Head of caudate nucleus (tissue), 42 donors: ENCODE measurements around the gene ZSWIM9.
A peak's percentile ranks its signal among the peaks of the same experiment; 100 is the strongest.
"Not testable (repeated sequence)": the region's sequence is repeated elsewhere in the genome, so short reads cannot be mapped to it uniquely, and the experiment has no call there.

ENCODE experiments used
- DNase-seq, 42 donors: peaks; one replicate each; pipeline versions ENCODE4 v3.0.0 to v3.0.0-alpha.2; 2020 to 2021; ENCODE audit warnings: mixed read lengths in 7 of 42
- intact Hi-C: fragments of 100-400 bp; cut with DNase I; formaldehyde crosslinking; loops from one replicate; pipeline ENCODE4 v1.15.0; 2022

The ZSWIM9 gene

GRCh38 chr19:48203794-48204628, 33.5 kb downstream of the ZSWIM9 start:
- peak; percentile 93 to 99 (median 97) for DNase-seq
- intact Hi-C loops, result loop anchor here (2.0 kb wide), 1 partner anchor 33 kb away; the partner anchor contains the start of genes LIG1 and ZSWIM9

- no peak for DNase-seq
These were observed 36.1 kb downstream of the ZSWIM9 start for GRCh38 chr19:48206397-48207093.

GRCh38 chr19:48210005-48210404, 39.5 kb downstream of the ZSWIM9 start:
- intact Hi-C loops, result no loop called here
- DNase-seq, result no peak

More at GRCh38 chr19:48206397-48207093, 36.1 kb downstream of the ZSWIM9 start:
- intact Hi-C loops, result no loop called here

- no peak for DNase-seq
- intact Hi-C loops, result no loop called here
These were observed 43.5 kb downstream of the ZSWIM9 start for GRCh38 chr19:48213959-48214358.

- DNase-seq, result no peak
- intact Hi-C loops, result no loop called here
These were observed 46.5 kb downstream of the ZSWIM9 start for GRCh38 chr19:48216933-48217332.

GRCh38 chr19:48218997-48219396, 48.5 kb downstream of the ZSWIM9 start:
- intact Hi-C loops, result no loop called here
- no peak for DNase-seq

GRCh38 chr19:48220784-48221183, 50.3 kb downstream of the ZSWIM9 start:
- intact Hi-C loops, DNase-seq: not testable (repeated sequence)

- DNase-seq, result no peak
- intact Hi-C loops, result no loop called here
These were observed 51.1 kb downstream of the ZSWIM9 start for GRCh38 chr19:48221628-48222027.

- DNase-seq, result no peak
- intact Hi-C loops, result no loop called here
These were observed 60.2 kb downstream of the ZSWIM9 start for GRCh38 chr19:48230555-48231129.

- DNase-seq, result no peak
These were observed 66.6 kb downstream of the ZSWIM9 start for GRCh38 chr19:48237057-48237456.

GRCh38 chr19:48239120-48239519, 68.6 kb downstream of the ZSWIM9 start:
- intact Hi-C loops, result no loop called here
- no peak for DNase-seq

More at GRCh38 chr19:48237057-48237456, 66.6 kb downstream of the ZSWIM9 start:
- intact Hi-C loops, result no loop called here

- DNase-seq, result no peak
- intact Hi-C loops, result no loop called here
These were observed 69.2 kb downstream of the ZSWIM9 start for GRCh38 chr19:48239582-48240141.

GRCh38 chr19:48241771-48242170, 71.3 kb downstream of the ZSWIM9 start:
- intact Hi-C loops, DNase-seq: not testable (repeated sequence)

GRCh38 chr19:48244281-48244680, 73.8 kb downstream of the ZSWIM9 start:
- intact Hi-C loops, result no loop called here
- DNase-seq, result no peak

GRCh38 chr19:48246101-48246500, 75.6 kb downstream of the ZSWIM9 start:
- intact Hi-C loops, result no loop called here
- DNase-seq, result no peak

GRCh38 chr19:48247212-48247611, 76.7 kb downstream of the ZSWIM9 start:
- DNase-seq, result no peak
- intact Hi-C loops, result no loop called here
